ENCODE data around the gene TCHP. TPM values are rescaled to one million over a fixed set of nuclear protein-coding genes. Genes with fewer than 3 reads are reported as not detected.

Gene TCHP
- polyA plus RNA-seq, 1 experiment: 9.1 TPM

DNA sequence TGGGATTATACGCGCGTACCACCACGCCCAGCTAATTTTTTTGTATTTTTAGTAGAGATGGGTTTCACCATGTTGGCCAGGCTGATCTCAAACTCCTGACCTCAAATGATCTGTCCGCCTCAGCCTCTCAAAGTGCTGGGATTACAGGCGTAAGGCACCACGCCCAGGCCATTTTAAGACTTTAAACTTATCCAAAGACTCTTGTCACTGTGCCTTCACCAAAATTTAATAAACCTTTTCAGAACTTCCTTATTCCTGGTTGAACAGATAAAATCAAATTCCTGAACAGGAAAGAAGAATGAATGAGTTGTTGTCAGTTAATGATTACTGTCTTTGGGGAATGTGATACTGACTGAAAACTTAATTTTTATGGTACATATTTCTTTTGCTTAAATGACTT is 58.3 kb downstream of the TCHP start:
- no peak for TF ChIP-seq CTCF (IDR thresholded peaks at IDR 0.05; ENCODE audit: low read depth, low read length)
- ChIA-PET CTCF (no interaction called here), POLR2A (no interaction called here)
- H3K4me3 ChIP-seq (ENCODE audit: low read depth, low read length): no peak overlapping the region
- no peaks in the 10 kb centered on the region for H3K27me3 ChIP-seq (ENCODE audit: control insufficient read depth, insufficient read depth, low read length)
- no peak overlapping the region for H3K27ac ChIP-seq (ENCODE audit: low read depth, low read length)
- no peaks in the 10 kb centered on the region for H3K9me3 ChIP-seq (ENCODE audit: control insufficient read depth, insufficient read depth, low read length)
- DNase-seq (ENCODE audit: low read depth, low spot score): no peak

DNA sequence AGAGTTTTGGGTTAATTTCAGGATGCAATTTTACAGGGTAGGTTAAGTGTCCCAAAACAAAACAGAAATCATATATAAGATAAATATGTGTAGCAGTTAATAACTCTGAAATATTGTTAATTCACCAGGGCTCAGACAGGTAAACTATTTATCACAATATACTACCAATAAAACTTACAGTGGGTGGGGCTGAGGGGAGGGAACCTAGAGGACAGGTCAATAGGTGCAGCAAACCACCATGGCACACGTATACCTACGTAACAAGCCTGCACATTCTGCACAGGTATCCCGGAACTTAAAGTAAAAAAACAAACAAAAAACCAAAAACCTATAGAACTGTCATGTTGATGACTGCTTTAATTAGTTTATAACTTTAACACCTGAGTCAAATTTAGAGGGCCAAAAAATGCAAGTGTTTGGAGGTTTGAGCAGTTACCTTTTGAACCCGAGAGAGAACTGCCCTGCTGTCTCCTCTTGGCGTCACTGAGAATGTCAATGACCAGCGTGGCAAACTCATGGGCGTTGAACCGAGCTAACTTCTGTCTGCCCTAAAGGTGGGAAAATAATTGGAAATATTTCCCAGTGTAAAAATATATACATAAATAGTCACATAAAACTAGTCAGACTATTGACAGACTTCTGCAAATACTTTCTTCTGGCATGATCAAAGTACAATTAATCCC is 59.5 kb downstream of the TCHP start:
- Histone ChIP-seq H3K27me3 (ENCODE audit: control insufficient read depth, insufficient read depth, low read length) (no peaks in the 10 kb centered on the region), H3K27ac (ENCODE audit: low read depth, low read length) (no peak overlapping the region), H3K4me3 (ENCODE audit: low read depth, low read length) (no peak overlapping the region), H3K9me3 (ENCODE audit: control insufficient read depth, insufficient read depth, low read length) (no peaks in the 10 kb centered on the region)
- no peak for DNase-seq (ENCODE audit: low read depth, low spot score)
- TF ChIP-seq CTCF (IDR thresholded peaks at IDR 0.05; ENCODE audit: low read depth, low read length): no peak
- ChIA-PET CTCF (no interaction called here), POLR2A (no interaction called here)

- DNase-seq (ENCODE audit: low read depth, low spot score): no peak
- H3K4me3 ChIP-seq (ENCODE audit: low read depth, low read length): no peak overlapping the region
- no peak for TF ChIP-seq CTCF (IDR thresholded peaks at IDR 0.05; ENCODE audit: low read depth, low read length)
- H3K27ac ChIP-seq (ENCODE audit: low read depth, low read length): no peak overlapping the region
- POLR2A ChIA-PET: no interaction called here
- CTCF ChIA-PET: no interaction called here
- H3K27me3 ChIP-seq (ENCODE audit: control insufficient read depth, insufficient read depth, low read length): no peaks in the 10 kb centered on the region
- H3K9me3 ChIP-seq (ENCODE audit: control insufficient read depth, insufficient read depth, low read length): no peaks in the 10 kb centered on the region
These were observed 61.1 kb downstream of the TCHP start for GRCh38 chr12:109961201-109961600.

GRCh38 chr12:109961612-109962011 is 61.5 kb downstream of the TCHP start:
- Histone ChIP-seq H3K27ac (ENCODE audit: low read depth, low read length) (no peak overlapping the region), H3K27me3 (ENCODE audit: control insufficient read depth, insufficient read depth, low read length) (no peaks in the 10 kb centered on the region), H3K9me3 (ENCODE audit: control insufficient read depth, insufficient read depth, low read length) (no peaks in the 10 kb centered on the region), H3K4me3 (ENCODE audit: low read depth, low read length) (no peak overlapping the region)
- DNase-seq (ENCODE audit: low read depth, low spot score): no peak
- ChIA-PET POLR2A (interaction anchor here (0.6 kb wide), 1 partner anchor 1769 kb away, joined by 4 read pairs; no protein-coding TSS in a partner anchor), CTCF (no interaction called here)
- TF ChIP-seq CTCF (IDR thresholded peaks at IDR 0.05; ENCODE audit: low read depth, low read length): no peak

- Histone ChIP-seq H3K4me3 (ENCODE audit: low read depth, low read length) (no peak overlapping the region), H3K9me3 (ENCODE audit: control insufficient read depth, insufficient read depth, low read length) (no peaks in the 10 kb centered on the region), H3K27me3 (ENCODE audit: control insufficient read depth, insufficient read depth, low read length) (no peaks in the 10 kb centered on the region), H3K27ac (ENCODE audit: low read depth, low read length) (no peak overlapping the region)
- no peak for DNase-seq (ENCODE audit: low read depth, low spot score)
- POLR2A ChIA-PET: interaction anchor here (0.6 kb wide), 1 partner anchor 1768 kb away, joined by 4 read pairs; no protein-coding TSS in a partner anchor
- CTCF ChIA-PET: interaction anchor here (1.7 kb wide), 1 partner anchor 10 kb away, joined by 4 read pairs; no protein-coding TSS in a partner anchor
- TF ChIP-seq CTCF (IDR thresholded peaks at IDR 0.05; ENCODE audit: low read depth, low read length): no peak
These were observed 62.3 kb downstream of the TCHP start for GRCh38 chr12:109962398-109962797.
